GM12878 (cell line): ENCODE data around the gene JAKMIP1. TPM values are rescaled to one million over a fixed set of nuclear protein-coding genes. Genes with fewer than 3 reads are reported as not detected.

Source experiments
- ATAC-seq: fragments of 200-7000 bp; cut with Tn5 transposase; 3 replicates; pipeline ENCODE4 v1.9.1; 2020; ENCODE audit warnings: mild to moderate bottlenecking, moderate library complexity
- BruUV-seq: library from RNA; stranded (reverse); fragments of 400-500 nt; replicated peaks from 2 replicates; lab custom pipeline; 2021; lab: Mats Ljungman, UMichigan
- CTCF ChIA-PET: fragments of 300-600 bp; sonication (Branson Sonifier 250); formaldehyde crosslinking; extraction: SDS; loops from one replicate; lab custom pipeline; 2021; ENCODE audit warnings: inconsistent platforms; lab: Yijun Ruan, JAX
- POLR2A ChIA-PET: fragments of 350-600 bp; formaldehyde crosslinking; extraction: SDS; loops from one replicate; lab custom pipeline; 2021; ENCODE audit warnings: inconsistent platforms; lab: Charles Lee
- RAD21 ChIA-PET: fragments of 300-600 bp; sonication (Branson Sonifier 250); formaldehyde crosslinking; loops from one replicate; lab custom pipeline; 2023; ENCODE audit warnings: antibody characterized with exemption; ENCODE audit not compliant: unreplicated experiment; lab: Charles Lee
- SMC1A ChIA-PET: fragments of 300-600 bp; sonication (Branson Sonifier 250); formaldehyde crosslinking; loops from one replicate; lab custom pipeline; 2023; ENCODE audit not compliant: unreplicated experiment, uncharacterized antibody; lab: Charles Lee
- DNase-seq: peaks from one replicate; pipeline ENCODE4 v3.0.0-alpha.2; 2011; ENCODE audit warnings: low read depth, low spot score
- FAIRE-seq: peaks from 3 replicates; lab custom pipeline; 2011; peaks lifted over from hg19 to GRCh38; lab: Jason Lieb, UNC
- H2AFZ ChIP-seq: 2 replicates; pipeline ENCODE4 v1.6.0; 2011; ENCODE audit warnings: low read depth, low read length, control low read depth; ENCODE audit not compliant: control insufficient read depth
- H3K27ac ChIP-seq: 2 replicates; pipeline ENCODE4 v1.5.1; 2011; ENCODE audit warnings: control low read depth; ENCODE audit not compliant: control insufficient read depth, insufficient read depth
- H3K27me3 ChIP-seq, 2 experiments: replicated peaks in 1 of 2; 2 replicates each; pipeline versions ENCODE4 v1.6.0 to v1.6.1; 2011; ENCODE audit warnings: low read length in 1 of 2; ENCODE audit not compliant: control insufficient read depth in 2 of 2, insufficient read depth in 2 of 2
- H3K36me3 ChIP-seq, 2 experiments: 2 replicates each; pipeline ENCODE4 v1.5.1; 2011; ENCODE audit warnings: low read length in 1 of 2; ENCODE audit not compliant: control insufficient read depth in 2 of 2, insufficient read depth in 2 of 2
- H3K4me1 ChIP-seq: 2 replicates; pipeline ENCODE4 v1.6.1; 2011; ENCODE audit warnings: mild to moderate bottlenecking, low read length, moderate library complexity, mixed read lengths; ENCODE audit not compliant: control insufficient read depth, insufficient read depth
- H3K4me2 ChIP-seq: 2 replicates; pipeline ENCODE4 v1.6.0; 2011; ENCODE audit warnings: control low read depth; ENCODE audit not compliant: control insufficient read depth, insufficient read depth
- H3K4me3 ChIP-seq: fragments of 200-600 bp; sonication (generic); 2 replicates; pipeline ENCODE4 v1.5.1; 2016
- H3K79me2 ChIP-seq: 2 replicates; pipeline ENCODE4 v1.6.0; 2011; ENCODE audit warnings: low read length; ENCODE audit not compliant: control insufficient read depth, insufficient read depth
- H3K9ac ChIP-seq: 2 replicates; pipeline ENCODE4 v1.8.0; 2011; ENCODE audit warnings: low read length, control low read depth, mixed read lengths; ENCODE audit not compliant: control insufficient read depth, insufficient read depth
- H3K9me3 ChIP-seq: replicated peaks from 3 replicates; pipeline ENCODE4 v1.5.1; 2011; ENCODE audit warnings: mild to moderate bottlenecking, low read length; ENCODE audit not compliant: control insufficient read depth, insufficient read depth
- H4K20me1 ChIP-seq: 2 replicates; pipeline ENCODE4 v1.6.0; 2011; ENCODE audit not compliant: control insufficient read depth, insufficient read depth
- ASH2L ChIP-seq: fragments of 300-600, 200-600 bp; sonication (generic); IDR thresholded peaks from 2 replicates; pipeline ENCODE4 v1.6.1; 2017; ENCODE audit warnings: low read depth, mild to moderate bottlenecking, borderline replicate concordance
- CBX3 ChIP-seq: fragments of 200-600 bp; sonication (generic); IDR thresholded peaks from 2 replicates; pipeline ENCODE4 v1.6.1; 2016; ENCODE audit warnings: low read depth, borderline replicate concordance
- CEBPB ChIP-seq, 2 experiments: fragments of 150-350 bp in 1 of 2; IDR thresholded peaks; 2 replicates each; pipeline ENCODE4 v1.6.1; 2012 to 2014; ENCODE audit warnings: low read depth in 2 of 2, low read length in 2 of 2, borderline replicate concordance in 1 of 2, inconsistent platforms in 1 of 2
- ELK1 ChIP-seq: IDR thresholded peaks from 2 replicates; pipeline ENCODE4 v1.6.1; 2012; ENCODE audit warnings: low read depth, low read length, improper control_type of control experiment
- ESRRA ChIP-seq: IDR thresholded peaks from 2 replicates; pipeline ENCODE4 v1.6.1; 2012; ENCODE audit warnings: mild to moderate bottlenecking, low read length, improper control_type of control experiment
- MAX ChIP-seq: IDR thresholded peaks from 2 replicates; pipeline ENCODE4 v1.6.1; 2012; ENCODE audit warnings: low read depth, low read length, improper control_type of control experiment
- NFYB ChIP-seq: IDR thresholded peaks from 2 replicates; pipeline ENCODE4 v1.6.1; 2011; ENCODE audit warnings: low read depth, mild to moderate bottlenecking, low read length, improper control_type of control experiment, moderate library complexity; ENCODE audit not compliant: insufficient read depth
- NRF1 ChIP-seq: conservative IDR thresholded peaks from 2 replicates; pipeline ENCODE4 v1.6.1; 2011; ENCODE audit warnings: mild to moderate bottlenecking, low read depth, low read length, improper control_type of control experiment
- RBBP5 ChIP-seq: fragments of 200-600 bp; sonication (generic); conservative IDR thresholded peaks from 2 replicates; pipeline ENCODE4 v1.6.1; 2016
- RELB ChIP-seq: fragments of 450-650 bp; IDR thresholded peaks from 2 replicates; pipeline ENCODE4 v1.6.1; 2017; ENCODE audit warnings: low read depth, mild to moderate bottlenecking, moderate library complexity
- SMC3 ChIP-seq: IDR thresholded peaks from 2 replicates; pipeline ENCODE4 v1.6.1; 2011; ENCODE audit warnings: low read length, improper control_type of control experiment, borderline replicate concordance
- TBL1XR1 ChIP-seq: IDR thresholded peaks from 2 replicates; pipeline ENCODE4 v1.6.1; 2012; ENCODE audit warnings: low read depth, low read length, improper control_type of control experiment
- TCF12 ChIP-seq: IDR thresholded peaks from 2 replicates; pipeline ENCODE4 v1.6.1; 2011; ENCODE audit warnings: low read depth, mild to moderate bottlenecking, low read length
- ZNF24 ChIP-seq: fragments of 450-650 bp; IDR thresholded peaks from 2 replicates; pipeline ENCODE4 v1.6.1; 2017; ENCODE audit warnings: antibody characterized with exemption, mild to moderate bottlenecking
- ZNF592 ChIP-seq: fragments of 450-650 bp; IDR thresholded peaks from 2 replicates; pipeline ENCODE4 v1.6.1; 2017; ENCODE audit warnings: mild to moderate bottlenecking, moderate library complexity
- WGBS: methylation state at CpG from one replicate; pipeline ENCODE4 v1.1.6; 2016; ENCODE audit warnings: low lambda C conversion rate; ENCODE audit not compliant: insufficient replicate concordance, insufficient coverage; ENCODE audit errors: missing lambda C conversion rate; 5-methylcytosine and 5-hydroxymethylcytosine counted together
- in situ Hi-C: fragments of 300-500 bp; cut with MboI; formaldehyde crosslinking; loops from 9 replicates; pipeline ENCODE4 v1.14.3; 2018; ENCODE audit warnings: mixed read lengths
- intact Hi-C: fragments of 100-400 bp; cut with micrococcal nuclease; formaldehyde crosslinking; loops from one replicate; pipeline ENCODE4 v1.14.2; 2022; ENCODE audit not compliant: unreplicated experiment
- polyA plus RNA-seq, 11 experiments: library from polyadenylated mRNA; depleted of rRNA in 4 of 11; unstranded in 6 of 11; stranded (reverse) in 5 of 11; fragments of >200 nt; fragmentation: Nextera tagmentation in 4 of 11; fragmentation: Illumina TruSeq in 1 of 11; extraction: Ambion mirVana in 4 of 11; extraction: Trizol in 1 of 11; gene quantifications; 1 replicate in 1 of 11; 2 replicates in 10 of 11; pipeline versions ENCODE4 v1.2.1 to v1.2.3, GENCODE V29; 2011 to 2016; ENCODE audit warnings: inconsistent platforms in 2 of 11, missing spikeins in 2 of 11, low read depth in 1 of 11
- total RNA-seq, 4 experiments: library from RNA; depleted of rRNA in 3 of 4; stranded (reverse); fragments of >200 nt in 3 of 4; fragmentation: Illumina TruSeq in 1 of 4; extraction: Trizol in 1 of 4; gene quantifications; 2 replicates each; pipeline versions ENCODE4 v1.2.1 to v1.2.3, GENCODE V29; 2013 to 2021

JAKMIP1 gene
- total and polyA plus RNA-seq, 10 of the 15 experiments (the other 5 are each of a cell fraction or from before 2014, with no cell fraction given): 0.52 to 16.7 (median 12.3) TPM

- intact Hi-C loops: no loop called here
- no peaks in the 10 kb centered on the region for H3K27me3 ChIP-seq
- ChIA-PET POLR2A (interaction anchor here (1.1 kb wide), 1 partner anchor 31 kb away, joined by 3 read pairs; no protein-coding TSS in a partner anchor), RAD21 (interaction anchor here (1.0 to 1.6 kb wide), 3 partner anchors 39 to 195 kb away, joined by 3 read pairs; no protein-coding TSS in a partner anchor), CTCF (interaction anchor here (0.6 to 6.3 kb wide), 8 partner anchors 50 to 197 kb away, joined by 3 to 117 read pairs (median 5); no protein-coding TSS in a partner anchor), SMC1A (interaction anchor here (0.7 to 3.4 kb wide), 3 partner anchors 60 to 117 kb away, joined by 4 to 44 read pairs (median 17); no protein-coding TSS in a partner anchor)
- ATAC-seq (no peak), FAIRE-seq (no peak), DNase-seq (no peak)
- in situ Hi-C loops: loop anchor here (5.0 kb wide), 1 partner anchor 195 kb away; no protein-coding TSS in a partner anchor
- no TSS peak for BruUV-seq
- no peak overlapping the region for H3K9ac ChIP-seq
- 53% methylated on average over 2 of the region's 2 CpGs for WGBS
- H3K27ac ChIP-seq: no peak overlapping the region
- no peaks in the 10 kb centered on the region for H3K79me2 ChIP-seq
- H3K36me3 ChIP-seq: no peaks in the 10 kb centered on the region
- no peak overlapping the region for H2AFZ ChIP-seq
- no peaks in the 10 kb centered on the region for H3K9me3 ChIP-seq
- no peak overlapping the region for H3K4me3 ChIP-seq
- H3K4me2 ChIP-seq: no peak overlapping the region
- H4K20me1 ChIP-seq: no peaks in the 10 kb centered on the region
- peaks cover 7% of the 10 kb centered on the region; the same call in 1 of the 2 replicates for H3K4me1 ChIP-seq
- TF ChIP-seq ZNF592: no peak
- TF ChIP-seq ESRRA: no peak
- no peak for TF ChIP-seq MAX
- no peak for TF ChIP-seq SMC3
- TF ChIP-seq ELK1: no peak
- no peak for TF ChIP-seq ZNF24
- TF ChIP-seq RBBP5: no peak
- no peak for TF ChIP-seq TBL1XR1
- TF ChIP-seq CEBPB (IDR thresholded peaks at IDR 0.05; ENCODE audit: borderline replicate concordance in 1 of 2, low read depth in 2 of 2, low read length in 2 of 2): no peak
- no peak for TF ChIP-seq ASH2L
- no peak for TF ChIP-seq TCF12
- TF ChIP-seq NRF1: no peak
- no peak for TF ChIP-seq RELB
- TF ChIP-seq NFYB: no peak
- TF ChIP-seq CBX3: no peak
Measured at GRCh38 chr4:6132716-6133115, 67.6 kb downstream of the JAKMIP1 start.
